ENCODE measurements around the gene PDZD4.

Gene PDZD4

DNA sequence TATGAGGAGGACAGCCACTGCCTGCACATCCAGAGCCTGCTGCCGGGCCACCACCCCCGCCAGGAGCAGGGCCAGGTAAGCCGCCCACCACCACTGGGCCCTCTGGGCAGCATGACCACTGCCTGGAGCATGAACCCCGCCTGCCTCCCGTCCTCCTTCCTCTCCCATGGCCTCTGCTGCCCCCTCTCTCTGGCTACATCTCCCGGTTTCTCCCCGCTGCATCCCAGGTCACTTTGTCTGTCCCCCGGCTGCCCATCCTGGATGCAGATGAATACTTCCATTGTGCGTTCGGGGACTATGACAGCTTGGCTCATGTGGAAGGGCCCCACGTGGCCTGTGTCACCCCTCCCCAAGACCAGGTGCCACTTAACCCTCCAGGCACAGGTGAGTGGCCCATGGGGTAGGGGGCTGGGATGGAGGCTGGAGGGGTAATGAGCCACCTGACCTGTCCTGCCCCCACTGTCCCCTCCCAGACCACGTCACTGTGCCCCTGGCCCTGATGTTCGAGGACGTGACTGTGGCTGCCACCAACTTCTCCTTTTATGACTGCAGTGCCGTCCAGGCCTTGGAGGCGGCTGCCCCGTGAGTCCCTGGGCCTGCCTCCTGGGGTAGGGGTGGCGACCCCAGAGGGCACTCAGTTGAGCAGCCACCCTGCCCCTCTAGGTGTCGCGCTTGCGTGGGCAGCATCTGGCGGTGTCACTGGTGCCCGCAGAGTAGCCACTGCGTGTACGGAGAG is 60.3 kb downstream of the PDZD4 start:
- DNase-seq (ENCODE audit: low read depth, low spot score): no peak
- TF ChIP-seq, protein P1, sequence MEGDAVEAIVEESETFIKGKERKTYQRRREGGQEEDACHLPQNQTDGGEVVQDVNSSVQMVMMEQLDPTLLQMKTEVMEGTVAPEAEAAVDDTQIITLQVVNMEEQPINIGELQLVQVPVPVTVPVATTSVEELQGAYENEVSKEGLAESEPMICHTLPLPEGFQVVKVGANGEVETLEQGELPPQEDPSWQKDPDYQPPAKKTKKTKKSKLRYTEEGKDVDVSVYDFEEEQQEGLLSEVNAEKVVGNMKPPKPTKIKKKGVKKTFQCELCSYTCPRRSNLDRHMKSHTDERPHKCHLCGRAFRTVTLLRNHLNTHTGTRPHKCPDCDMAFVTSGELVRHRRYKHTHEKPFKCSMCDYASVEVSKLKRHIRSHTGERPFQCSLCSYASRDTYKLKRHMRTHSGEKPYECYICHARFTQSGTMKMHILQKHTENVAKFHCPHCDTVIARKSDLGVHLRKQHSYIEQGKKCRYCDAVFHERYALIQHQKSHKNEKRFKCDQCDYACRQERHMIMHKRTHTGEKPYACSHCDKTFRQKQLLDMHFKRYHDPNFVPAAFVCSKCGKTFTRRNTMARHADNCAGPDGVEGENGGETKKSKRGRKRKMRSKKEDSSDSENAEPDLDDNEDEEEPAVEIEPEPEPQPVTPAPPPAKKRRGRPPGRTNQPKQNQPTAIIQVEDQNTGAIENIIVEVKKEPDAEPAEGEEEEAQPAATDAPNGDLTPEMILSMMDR (IDR thresholded peaks at IDR 0.05; ENCODE audit: low read depth, low read length): no peak
- in situ Hi-C loops (cut with HindIII; ENCODE audit: low sequenced_read_pairs): no loop called here

DNA sequence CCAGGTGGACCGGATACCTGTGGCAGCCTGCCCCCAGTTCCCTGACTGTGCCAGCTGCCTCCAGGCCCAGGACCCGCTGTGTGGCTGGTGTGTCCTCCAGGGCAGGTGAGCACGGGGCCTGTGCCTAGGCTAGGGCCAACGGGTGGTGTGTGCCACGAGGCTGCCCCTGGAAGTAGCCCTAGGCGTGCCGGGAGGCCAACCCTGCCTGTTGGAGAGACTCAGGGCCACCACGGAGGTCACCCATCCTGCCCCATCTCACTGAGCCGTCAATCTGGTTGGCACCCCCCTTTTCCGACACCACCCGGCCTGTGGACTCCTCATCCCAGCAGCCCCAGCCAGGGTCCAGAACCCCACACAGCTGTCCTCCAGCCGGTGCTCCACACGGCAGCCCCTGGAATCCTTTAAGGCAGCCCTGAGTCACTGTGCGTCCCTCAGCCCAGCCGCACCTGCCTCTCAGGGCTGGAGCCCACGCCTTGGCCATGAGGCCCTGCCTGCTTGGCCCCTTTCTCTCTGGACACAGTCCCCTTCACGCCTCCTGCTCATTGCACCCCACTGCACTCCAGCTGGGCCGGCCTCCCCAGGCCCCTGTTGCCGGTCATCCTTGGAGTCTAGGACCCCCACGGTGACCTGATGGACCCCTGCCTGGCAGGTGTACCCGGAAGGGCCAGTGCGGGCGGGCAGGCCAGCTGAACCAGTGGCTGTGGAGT is 61.0 kb downstream of the PDZD4 start:
- DNase-seq (ENCODE audit: low read depth, low spot score): no peak
- in situ Hi-C loops (cut with HindIII; ENCODE audit: low sequenced_read_pairs): no loop called here

More for the DNA sequence above, 60.3 kb downstream of the PDZD4 start:
- H3K4me3 ChIP-seq (ENCODE audit: low read depth, low read length): no peak overlapping the region

DNA sequence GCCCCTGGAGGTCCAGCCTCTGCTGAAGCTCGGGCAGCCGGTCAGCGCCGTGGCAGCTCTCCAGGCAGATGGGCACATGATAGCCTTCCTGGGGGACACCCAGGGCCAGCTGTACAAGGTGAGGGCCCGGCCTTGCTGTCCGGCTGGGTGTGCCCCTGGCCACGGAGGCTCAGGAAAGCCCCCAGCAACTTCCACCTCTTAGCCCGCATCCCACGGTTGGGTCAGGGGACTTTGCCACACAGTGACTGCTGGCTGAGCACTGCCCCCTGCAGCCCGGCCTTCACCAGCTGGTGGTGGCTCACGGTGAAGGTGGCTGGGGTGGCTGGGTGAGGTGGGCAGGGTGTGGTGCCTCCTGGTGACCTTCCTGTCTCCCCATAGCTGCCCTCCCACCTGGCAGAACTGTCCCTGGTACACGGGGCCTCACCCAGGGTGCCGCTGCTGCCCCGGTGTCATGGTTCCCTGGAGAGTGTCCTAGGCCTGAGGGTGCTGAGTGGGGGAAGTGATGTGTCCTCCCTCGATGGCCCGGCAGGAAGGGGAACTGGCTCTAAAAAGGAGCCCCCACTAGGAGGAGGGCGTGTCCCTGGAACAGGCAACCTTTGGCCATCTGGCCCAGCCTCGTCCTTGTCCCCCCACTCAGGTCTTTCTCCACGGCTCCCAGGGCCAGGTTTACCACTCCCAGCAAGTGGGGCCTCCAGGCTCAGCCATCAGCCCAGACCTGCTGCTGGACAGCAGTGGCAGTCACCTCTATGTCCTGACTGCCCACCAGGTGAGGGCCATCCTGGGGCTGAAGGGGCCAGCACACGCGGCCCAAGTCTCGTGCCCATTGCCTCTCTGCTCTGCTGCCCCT is 61.8 kb downstream of the PDZD4 start:
- in situ Hi-C loops (cut with HindIII; ENCODE audit: low sequenced_read_pairs): no loop called here
- TF ChIP-seq, protein P1 (IDR thresholded peaks at IDR 0.05; ENCODE audit: low read depth, low read length): no peak
- no peak for DNase-seq (ENCODE audit: low read depth, low spot score)
- no peak overlapping the region for H3K4me3 ChIP-seq (ENCODE audit: low read depth, low read length)

More for the DNA sequence above, 61.0 kb downstream of the PDZD4 start:
- TF ChIP-seq, protein P1 (IDR thresholded peaks at IDR 0.05; ENCODE audit: low read depth, low read length): no peak
- H3K4me3 ChIP-seq (ENCODE audit: low read depth, low read length): no peak overlapping the region

DNA sequence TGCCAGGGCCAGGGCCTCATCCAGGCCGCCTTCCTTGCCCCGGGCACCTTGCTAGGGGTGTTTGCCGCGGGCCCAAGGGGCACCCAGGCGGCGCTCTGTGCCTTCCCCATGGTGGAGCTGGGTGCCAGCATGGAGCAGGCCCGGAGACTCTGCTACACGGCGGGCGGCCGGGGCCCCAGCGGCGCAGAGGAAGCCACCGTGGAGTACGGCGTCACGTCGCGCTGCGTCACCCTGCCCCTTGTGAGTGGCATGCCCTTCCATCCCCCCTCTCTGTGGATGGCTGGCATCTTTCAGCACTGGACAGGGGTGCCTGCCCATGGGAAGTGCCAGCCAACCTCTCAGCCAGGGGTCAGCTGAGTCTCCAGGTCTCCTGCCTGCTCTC is 62.7 kb downstream of the PDZD4 start:
- in situ Hi-C loops (cut with HindIII; ENCODE audit: low sequenced_read_pairs): no loop called here
- DNase-seq (ENCODE audit: low read depth, low spot score): no peak
- TF ChIP-seq, protein P1 (IDR thresholded peaks at IDR 0.05; ENCODE audit: low read depth, low read length): no peak
- no peak overlapping the region for H3K4me3 ChIP-seq (ENCODE audit: low read depth, low read length)

DNA sequence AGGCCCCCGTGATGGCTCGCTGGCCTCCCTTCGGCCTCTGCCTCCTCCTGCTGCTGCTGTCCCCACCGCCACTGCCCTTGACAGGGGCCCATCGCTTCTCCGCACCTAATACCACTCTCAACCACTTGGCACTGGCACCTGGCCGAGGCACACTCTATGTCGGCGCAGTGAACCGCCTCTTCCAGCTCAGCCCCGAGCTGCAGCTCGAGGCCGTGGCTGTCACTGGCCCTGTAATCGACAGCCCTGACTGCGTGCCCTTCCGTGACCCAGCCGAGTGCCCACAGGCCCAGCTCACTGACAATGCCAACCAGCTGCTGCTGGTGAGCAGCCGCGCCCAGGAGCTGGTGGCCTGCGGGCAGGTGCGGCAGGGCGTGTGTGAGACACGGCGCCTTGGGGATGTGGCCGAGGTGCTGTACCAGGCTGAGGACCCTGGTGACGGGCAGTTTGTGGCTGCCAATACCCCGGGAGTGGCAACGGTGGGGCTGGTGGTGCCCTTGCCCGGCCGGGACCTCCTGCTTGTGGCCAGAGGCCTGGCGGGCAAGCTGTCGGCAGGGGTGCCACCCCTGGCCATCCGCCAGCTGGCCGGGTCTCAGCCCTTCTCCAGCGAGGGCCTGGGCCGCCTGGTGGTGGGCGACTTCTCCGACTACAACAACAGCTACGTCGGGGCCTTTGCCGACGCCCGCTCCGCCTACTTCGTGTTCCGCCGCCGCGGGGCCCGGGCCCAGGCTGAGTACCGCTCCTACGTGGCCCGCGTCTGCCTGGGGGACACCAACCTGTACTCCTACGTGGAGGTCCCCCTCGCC is 63.3 kb downstream of the PDZD4 start:
- TF ChIP-seq, protein P1 (IDR thresholded peaks at IDR 0.05; ENCODE audit: low read depth, low read length): no peak
- no peak for DNase-seq (ENCODE audit: low read depth, low spot score)
- in situ Hi-C loops (cut with HindIII; ENCODE audit: low sequenced_read_pairs): no loop called here
- H3K4me3 ChIP-seq (ENCODE audit: low read depth, low read length): no peak overlapping the region
